HG02943 (cell line): ENCODE measurements around the gene SERPINB13.
"Not testable (repeated sequence)": the region's sequence is repeated elsewhere in the genome, so short reads cannot be mapped to it uniquely, and the experiment has no call there.

Source experiments
- ATAC-seq: cut with Tn5 transposase; IDR thresholded peaks from one replicate; pipeline ENCODE4 v1.9.1; 2021; ENCODE audit warnings: mild to moderate bottlenecking, low read depth, moderate library complexity; ENCODE audit not compliant: unreplicated experiment

SERPINB13 gene

DNA sequence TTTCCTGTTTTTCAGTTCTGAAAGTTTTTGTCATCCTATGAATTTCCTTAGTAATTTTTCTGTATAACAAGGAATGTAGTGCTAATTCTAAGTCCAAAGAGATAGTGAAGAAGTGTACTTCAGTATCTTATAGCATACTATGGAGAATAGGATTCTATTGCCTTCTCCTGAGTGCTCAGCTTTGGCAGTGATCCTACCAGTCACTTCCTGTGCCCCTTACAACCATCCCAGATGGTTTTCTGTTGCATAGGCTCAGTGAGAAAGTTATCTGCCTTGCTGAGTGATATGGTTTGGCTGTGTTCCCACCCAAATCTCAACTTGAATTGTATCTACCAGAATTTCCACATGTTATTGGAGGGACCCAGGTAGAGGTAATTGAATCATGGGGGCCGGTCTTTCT, 57.6 kb downstream of the SERPINB13 start:
- ATAC-seq, result not testable (repeated sequence)

DNA sequence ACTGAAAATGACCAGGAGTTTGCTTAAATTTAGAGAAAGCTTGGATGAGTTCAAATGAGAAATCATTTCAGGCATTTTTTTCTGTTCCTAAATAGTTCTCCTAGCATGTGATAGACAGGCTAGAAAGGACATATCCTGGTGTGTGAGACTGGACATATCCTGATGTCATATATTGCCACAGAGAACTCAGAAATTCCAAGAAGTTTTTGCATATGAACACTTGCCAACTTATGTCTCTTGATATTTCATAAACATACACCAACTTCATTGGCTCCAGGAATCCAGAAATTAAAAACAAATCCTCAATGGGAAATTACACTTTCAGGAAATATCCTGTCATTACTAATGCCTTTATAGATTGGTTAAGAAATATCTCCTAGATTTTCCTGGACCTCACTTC, 59.8 kb downstream of the SERPINB13 start:
- ATAC-seq, result no peak

DNA sequence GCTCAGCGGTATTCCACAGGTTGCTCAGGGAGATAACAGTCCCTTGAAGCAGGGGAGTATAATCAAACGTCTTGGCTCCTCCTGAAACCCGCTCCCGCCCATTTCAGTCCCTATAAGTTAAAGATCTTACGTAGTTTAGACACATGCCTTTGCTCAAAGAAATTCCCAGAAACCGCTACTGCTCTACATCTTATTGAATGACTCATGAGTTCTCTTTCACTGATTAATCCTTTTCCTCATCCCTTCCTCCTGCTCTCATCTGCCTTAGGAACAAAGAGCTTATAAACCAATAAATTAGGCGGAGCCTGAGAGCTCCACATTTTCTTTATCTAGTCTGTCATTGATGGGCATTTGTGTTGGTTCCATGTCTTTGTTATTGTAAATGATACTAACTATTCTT, 61.1 kb downstream of the SERPINB13 start:
- no peak for ATAC-seq
